ENCODE data around the gene DMXL1.
"Not testable (repeated sequence)": the region's sequence is repeated elsewhere in the genome, so short reads cannot be mapped to it uniquely, and the experiment has no call there.

Gene DMXL1

DNA sequence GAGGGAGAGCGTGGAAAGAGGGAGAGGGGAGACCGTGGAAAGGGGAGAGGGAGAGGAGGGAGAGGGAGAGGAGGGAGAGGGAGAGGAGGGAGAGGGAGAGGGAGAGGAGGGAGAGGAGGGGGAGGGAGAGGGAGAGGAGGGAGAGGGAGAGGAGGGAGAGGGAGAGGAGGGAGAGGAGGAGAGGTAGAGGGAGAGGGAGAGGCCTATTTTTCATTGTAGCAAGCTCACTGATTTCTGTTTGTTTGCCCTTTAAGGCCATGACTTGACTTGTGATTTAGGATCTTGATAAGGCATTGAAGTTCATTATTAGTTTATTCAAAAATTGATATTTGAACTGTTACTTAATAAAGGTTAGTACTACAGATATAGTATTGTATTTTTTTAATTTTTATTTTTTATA is 52.4 kb downstream of the DMXL1 start:
- DNase-seq = no peak

DNA sequence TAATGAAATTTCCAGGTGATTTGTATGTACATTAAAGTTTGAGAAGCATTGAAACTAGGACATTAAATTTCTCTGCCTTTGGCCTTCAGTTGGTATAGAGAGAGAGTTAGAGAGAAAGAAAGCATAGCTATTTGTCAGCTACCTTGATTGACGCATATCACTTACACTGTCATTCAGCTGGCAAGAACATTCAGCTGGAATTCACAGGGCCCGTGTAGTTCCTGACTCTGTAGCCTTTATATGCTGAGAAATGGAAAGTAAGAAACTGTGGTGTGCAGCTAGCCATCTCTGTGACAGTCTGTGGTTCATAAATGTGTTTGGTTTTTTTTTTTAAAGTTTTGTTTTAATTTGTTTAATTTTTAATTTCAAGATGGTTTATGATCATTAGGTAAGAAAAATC is 58.9 kb downstream of the DMXL1 start:
- no peak for DNase-seq

DNA sequence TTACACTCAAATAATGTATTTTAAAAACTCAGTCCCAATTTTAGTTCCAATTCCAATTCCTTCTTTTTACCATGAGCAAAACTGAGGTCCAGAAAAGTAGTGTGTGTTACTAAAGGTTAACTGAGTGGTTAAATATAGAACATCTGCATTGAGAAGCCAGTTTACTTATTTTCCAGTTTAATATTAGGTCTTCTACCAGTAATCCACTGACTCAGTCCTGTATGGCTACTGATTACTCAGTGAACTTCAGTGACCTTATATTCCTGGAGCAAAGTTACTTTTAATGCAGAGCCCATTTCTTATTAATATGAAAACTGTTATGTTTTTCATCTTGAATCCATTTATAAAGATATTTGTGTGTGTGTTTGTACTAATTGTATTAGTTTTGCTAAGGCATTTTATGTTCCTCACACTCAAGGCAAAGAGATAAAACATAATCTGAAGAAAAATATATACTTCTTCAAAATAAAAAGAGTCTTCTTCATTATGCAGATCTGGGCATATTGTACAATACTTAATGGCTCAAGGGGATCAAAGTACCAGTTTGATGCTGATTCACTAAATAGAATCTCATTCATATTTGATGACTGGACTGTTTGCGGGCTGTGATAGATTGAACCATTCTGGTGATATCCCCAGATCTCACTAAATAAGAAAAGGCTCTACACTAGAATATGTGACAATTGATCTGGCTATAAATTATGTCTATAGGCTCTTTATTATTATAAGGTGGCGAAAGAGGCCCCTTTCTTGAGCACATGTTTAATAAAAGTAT is 60.8 kb downstream of the DMXL1 start:
- DNase-seq = no peak

DNA sequence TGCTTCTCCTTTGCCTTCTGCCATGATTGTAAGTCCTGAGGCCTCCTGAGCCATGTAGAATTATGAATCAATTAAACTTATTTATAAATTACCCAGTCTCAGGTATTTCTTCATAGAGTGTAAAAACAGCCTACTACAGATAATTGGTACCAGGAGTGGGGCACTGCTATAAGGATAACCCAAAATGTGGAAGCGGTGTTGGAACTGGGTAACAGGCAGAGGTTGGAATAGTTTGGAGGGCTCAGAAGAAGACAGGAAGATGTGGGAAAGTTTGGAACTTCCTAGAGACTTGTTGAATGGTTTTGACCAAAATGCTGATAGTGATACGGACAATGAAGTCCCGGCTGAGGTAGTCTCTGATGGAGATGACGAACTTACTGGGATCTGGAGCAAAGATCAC is 64.9 kb downstream of the DMXL1 start:
- not testable (repeated sequence) for DNase-seq

DNA sequence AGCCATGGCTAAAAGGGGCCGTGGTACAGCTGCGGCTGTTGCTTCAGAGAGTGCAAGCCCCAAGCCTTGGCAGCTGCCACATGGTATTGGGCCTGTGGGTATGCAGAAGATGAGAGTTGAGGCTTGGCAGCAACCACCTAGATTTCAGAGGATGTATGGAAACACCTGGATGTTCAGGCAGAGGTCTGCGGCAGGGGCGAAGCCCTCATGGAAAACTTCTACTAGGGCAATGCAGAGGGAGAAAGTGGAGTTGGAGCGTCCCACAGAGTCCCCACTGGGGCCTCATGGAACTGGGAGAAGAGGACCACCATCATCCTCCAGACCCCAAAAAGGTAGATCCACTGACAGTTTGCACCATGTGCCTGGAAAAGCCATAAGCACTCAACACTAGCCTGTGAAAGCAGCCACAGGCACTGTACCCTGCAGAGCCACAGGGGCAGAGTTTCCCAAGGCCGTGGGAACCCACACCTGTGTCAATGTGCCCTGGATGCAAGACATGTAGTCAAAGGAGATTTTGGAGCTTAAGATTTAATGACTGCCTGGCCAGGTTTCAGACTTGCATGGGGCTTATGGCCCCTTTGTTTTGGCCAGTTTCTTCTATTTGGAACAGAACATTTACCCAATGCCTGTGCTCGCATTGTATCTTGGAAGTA is 65.9 kb downstream of the DMXL1 start:
- DNase-seq = no peak

DNA sequence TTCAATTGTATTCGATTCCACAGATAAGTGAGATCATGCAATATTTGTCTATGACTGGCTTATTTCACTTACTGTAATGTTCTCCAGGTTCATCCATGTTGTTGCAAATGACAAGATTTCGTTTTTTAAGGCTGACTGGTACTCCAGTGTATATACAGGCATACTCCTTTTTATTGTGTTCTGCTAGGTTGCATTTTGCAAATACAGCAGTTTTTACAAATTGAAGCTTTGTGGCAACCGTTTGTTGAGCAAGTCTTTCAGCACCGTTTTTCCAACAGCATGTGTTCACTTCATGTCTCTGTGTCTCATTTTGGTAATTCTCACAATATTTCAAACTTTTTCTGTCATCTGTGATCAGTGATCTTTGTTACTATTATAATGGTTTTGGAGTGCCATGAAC is 82.7 kb downstream of the DMXL1 start:
- no peak for DNase-seq

DNA sequence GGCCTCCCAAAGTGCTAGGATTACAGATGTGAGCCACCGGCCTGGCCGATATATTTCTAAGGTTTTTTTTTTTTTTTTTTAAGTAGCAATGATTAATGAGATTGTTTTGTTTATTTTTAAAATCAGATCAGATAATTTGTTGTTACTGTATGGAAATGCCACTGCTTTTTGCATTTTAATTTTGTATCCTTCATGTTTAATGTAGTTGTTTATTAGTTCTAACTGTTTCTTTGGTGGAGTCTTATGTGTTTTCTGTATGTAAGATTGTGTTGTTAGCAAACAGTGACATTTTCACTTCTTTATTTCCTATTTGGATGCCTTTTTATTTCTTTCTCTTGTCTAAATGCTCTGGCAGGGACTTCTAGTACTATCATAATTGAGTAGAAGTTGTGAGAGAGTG is 87.3 kb downstream of the DMXL1 start:
- DNase-seq = no peak

DNA sequence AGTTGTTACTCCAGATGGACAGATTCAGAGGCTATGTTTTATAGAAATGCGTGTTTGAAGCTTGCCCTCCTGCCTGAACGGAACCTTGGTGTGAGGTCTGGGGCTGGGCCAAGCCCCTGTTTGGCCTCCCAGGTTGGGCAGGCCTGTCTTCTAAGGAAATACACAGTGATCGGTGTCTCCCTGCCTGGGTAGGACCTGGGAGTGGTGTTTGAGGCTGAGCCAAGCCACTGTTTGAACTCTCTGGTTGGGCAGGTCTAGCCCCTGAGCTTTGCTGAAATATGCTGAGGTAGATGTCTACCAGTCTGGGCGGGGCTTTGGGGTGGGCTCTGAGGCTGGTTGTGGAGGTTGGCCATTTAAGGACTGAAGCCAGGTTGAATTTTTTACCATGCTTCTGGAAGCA is 90.5 kb downstream of the DMXL1 start:
- DNase-seq = no peak

DNA sequence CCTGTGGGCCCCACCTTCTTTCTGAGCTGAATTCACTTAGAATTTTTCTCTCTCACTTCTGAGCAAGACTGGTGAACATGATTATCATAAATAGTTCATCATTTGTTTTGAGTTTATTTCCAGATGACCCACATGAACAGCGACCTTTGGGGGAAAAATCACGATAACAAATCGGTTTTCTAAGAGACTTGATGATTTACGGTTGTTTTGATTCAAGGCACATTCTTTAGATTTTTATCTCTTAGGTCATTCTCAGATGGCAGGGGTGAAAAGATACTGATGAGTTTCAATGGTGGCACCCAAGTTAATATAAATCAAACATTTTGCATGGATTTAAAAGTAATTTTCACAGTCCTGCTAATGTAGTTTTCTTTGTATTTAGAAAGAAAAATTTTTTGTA is 95.1 kb downstream of the DMXL1 start:
- no peak for DNase-seq

DNA sequence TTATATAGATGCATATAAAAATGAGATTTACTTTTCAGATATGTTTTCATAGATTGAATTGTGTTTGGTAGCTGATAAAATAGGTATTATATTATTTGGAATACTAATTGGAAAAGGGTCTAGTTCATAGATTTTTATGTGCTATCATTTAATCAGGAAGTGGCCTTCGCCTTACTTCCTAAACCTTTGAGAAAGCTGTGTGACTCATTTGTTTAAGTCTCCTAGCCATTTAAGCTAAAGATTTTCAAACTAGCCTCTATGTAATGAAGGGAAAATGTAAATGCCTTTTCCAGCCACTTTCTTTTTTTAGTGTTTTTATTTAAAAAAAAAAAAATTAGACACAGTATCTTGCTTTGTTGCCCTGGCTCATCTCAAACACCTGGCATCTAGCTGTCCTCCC is 97.5 kb downstream of the DMXL1 start:
- peak in 1 of 2 donors; percentile 36 for DNase-seq

DNA sequence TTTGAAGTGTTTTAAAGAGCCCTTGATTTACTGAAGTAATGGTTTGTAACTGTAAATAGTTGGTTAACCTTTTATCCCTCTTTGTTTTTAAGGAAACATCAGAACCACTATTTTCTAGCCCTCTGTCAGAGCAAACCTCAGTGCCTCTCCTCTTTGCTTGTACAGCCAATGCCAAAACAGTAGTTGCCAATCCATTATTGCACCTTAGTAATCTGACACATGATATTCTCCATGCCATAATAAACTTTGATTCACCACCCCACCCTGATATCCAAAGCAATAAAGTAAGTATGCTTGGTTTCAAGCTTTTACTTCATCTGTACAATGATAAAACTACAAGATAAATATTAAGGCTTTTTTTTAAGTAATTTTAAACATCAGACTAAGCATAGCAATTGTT is 100.8 kb downstream of the DMXL1 start:
- no peak for DNase-seq

DNA sequence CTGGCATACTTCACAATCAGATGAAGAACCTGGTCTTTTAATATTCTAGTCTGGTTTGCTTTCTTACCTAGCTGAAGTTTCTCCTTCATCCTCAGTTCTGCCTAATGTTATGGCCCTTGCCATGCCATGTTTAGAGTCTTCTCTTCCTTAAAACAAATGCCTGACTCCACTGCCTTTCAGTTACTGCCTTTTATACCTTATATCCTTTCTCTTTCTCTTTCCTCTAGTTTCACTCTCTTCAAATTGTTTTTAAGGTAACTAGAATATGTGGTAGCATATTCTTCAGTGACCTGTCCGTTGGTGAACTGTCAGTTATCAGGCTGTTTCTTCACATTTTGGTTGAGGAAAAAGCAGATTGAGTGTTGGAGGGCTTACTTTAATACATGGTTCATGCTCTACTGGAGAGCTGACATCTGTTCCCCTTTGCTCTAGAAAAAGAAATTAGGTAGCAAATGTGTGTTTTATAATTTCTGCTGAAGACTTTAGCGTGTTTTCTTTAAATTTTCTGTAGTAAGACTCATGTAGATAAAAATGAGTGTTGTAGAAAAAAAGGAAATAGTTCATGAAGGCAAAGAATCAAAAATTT is 103.8 kb downstream of the DMXL1 start:
- no peak for DNase-seq

DNA sequence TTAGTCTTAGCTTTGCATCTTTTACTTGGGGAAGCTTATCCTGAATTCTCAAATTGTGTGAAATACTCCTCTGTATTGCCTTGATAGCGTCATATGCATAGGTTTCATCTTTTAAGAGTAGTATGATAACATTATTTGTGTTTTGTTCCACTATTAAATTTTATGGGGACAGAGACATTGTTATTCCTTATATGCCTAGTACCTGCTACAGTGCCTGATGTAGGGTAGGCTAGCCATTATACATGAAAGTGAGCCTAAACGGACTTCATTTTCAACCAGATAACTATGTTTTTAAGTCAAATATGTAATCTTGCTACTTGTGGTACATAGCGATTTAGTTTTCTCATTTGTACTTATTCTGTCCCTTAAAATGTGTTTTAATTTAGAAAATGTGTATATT is 105.9 kb downstream of the DMXL1 start:
- no peak for DNase-seq

DNA sequence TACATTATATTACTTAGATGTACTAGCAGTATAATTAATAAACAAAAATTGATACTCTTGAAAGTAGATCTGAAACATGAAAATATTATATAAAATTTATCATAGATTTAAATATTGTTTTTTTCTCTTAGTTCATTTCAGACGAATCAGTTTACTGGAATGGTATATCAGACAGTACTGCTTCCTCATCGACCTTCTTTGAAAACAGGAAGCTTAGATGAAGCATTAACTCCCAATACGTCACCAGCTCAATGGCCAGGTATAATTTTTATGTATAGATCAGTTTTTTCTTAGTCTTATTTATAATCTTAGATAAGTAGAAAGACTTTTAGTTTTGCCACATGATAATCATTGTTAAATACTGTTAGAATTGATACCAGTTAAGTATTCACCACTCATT is 106.3 kb downstream of the DMXL1 start:
- no peak for DNase-seq

DNA sequence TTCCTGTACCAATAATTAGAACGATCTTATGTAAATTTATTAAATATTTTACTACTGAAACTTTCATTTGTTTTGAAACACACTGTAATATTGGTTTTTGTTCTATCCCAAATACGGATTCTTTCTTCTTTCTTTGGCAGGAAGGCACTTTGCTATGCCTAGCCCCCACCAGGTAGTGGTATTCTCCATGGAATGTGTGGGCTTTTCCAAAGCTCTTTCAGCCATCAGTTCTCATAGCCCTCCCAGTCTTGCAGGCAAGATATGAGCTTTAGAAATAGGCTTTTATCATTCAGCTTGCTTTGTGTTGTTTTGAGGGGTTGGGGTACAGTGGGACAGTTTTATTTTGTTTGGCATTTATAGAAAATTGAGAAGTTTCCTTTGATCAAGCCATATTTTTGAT is 107.5 kb downstream of the DMXL1 start:
- no peak for DNase-seq

DNA sequence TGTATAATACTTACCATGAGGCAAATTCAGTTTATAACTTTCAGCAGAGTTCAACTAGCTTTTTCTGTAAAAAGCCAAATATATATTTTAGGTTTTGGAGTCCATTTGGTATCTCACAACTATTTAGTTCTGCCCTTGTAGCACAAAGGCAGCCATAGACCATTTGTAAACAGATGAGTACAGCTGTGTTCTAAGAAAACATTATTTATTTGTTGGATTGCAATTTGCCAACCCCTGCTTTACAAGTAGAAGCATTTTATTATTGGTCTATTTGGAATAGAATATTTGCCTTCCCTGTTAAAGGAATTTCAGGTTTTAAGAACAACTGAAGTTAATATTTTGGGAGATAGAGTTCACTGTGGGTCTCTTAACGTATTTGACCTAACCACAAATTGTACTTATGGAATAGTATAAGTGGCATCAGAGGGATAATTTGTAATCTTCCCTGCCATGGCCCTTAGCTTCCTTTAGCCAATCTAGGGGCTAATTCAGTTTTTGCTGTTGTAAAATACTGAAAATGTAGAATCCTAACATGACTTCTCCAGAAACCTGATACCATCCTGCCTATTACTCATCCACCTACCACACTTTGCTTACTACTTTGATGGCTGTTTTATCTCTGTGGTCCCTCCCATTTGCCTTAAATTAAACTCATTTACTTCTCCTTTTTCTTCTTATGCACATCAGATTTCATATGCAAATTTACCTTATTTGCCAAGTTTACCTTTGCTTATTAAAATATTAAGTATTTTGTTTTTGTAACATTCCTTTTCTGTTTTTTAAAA is 109.2 kb downstream of the DMXL1 start:
- no peak for DNase-seq

DNA sequence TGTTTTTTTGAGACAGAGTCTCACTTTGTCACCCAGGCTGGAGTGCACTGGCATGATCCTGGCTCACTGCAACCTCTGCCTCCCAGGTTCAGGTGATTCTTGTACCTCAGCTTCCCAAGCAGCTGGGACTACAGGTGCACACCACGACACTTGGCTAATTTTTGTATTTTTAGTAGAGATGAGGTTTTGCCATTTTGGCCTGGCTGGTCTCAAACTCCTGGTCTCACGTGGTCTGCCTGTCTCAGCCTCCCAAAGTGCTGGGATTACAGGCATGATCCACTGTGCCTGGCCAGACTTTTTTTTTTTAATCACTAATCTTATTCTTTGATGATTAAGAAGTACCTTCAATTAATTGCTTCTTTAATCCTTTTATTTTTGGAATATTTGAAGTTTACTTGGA is 114.6 kb downstream of the DMXL1 start:
- not testable (repeated sequence) for DNase-seq

DNA sequence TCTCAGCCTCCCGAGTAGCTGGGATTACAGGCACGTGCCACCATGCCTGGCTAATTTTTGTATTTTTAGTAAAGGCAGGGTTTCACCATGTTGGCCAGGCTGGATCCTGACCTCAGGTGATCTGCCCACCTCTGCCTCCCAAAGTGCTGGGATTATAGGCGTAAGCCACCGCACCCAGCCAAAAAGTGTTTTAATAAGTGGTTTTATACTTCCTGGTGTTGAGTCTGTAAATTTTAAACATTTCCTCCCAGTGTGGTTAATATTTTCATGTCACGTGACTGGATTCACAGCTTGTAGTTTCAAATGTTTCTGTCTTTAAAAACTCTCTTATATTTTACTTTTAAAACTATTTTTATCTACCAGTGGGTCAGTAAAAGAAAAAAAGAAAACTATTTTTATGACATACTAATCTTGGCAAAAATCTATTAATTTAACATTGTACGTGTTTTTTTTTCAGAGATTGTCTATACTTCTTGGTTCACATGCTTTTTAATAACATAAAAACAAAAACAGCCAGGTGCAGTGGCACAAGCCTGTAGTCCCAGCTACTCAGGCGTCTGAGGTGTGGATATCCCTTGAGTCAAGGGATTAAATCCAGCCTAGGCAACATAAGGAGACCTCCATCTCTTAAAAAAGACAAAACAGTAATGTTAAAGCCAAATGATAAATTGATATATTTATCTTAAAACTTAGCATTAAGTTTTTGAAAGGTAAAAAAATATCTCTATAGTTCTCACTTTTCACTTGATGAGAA is 117.1 kb downstream of the DMXL1 start:
- no peak for DNase-seq

DNA sequence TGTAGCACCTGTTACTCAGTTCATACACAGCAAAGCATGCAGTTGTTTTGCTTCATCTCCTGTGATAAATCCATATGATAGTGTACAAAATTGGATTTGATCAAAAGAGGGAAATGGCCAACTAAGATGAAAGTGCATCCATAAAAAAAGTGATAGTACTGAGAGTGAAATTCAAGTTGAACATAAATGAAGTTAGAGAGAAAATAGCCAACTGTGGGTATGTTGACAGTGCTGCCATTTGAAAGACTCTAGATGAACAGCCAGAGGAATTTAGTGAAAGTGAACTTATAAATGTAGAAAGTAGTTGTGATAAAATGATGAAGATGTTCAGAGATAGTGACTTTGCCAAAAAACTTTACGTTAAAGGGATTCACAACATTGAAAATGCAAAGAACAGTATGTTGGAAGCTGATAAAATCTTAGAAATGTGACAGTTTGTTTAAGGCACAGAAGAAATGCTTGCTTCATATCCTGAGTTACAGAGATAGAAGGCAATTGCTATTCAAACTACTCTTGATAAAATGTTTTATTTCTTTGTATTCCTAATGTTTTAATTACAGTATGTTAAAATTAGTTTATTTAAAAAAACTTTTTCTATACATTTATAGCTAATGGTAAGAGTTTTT is 119.7 kb downstream of the DMXL1 start:
- DNase-seq = no peak

DNA sequence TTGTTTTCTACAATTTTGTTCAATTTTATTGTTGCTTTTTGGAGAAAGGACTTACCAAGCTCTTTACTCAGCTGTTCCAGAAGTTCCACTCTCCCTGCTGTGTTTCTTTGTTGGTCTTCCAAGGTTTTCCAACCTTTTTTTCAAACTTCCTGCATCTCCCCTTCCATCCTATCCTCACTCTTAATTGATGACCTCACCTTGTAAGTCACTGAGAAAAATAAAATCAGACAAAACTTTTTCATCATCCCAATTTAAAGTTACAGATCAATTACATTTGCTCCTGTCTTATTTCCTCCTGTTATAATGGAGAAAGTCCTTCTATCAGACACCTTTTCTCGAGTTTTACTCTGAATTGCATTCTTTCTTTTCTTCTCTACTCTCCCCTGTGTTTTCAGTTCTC is 121.1 kb downstream of the DMXL1 start:
- DNase-seq = no peak

DNA sequence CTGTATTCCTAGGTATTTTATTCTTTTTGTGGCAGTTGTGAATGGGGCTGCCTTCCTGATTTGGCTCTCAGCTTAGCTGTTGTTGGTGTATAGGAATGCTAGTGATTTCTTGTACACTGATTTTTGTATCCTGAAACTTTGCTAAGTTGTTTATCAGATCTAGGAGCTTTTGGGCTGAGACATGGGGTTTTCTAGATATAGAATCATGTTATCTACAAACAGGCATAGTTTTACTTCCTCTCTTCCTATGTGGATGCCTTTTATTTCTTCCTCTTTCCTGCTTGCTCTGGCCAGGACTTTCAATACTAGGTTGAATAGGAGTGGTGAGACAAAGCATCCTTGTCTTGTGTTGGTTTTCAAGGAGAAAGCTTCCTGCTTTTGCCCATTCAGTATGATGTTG is 129.9 kb downstream of the DMXL1 start:
- no peak for DNase-seq

DNA sequence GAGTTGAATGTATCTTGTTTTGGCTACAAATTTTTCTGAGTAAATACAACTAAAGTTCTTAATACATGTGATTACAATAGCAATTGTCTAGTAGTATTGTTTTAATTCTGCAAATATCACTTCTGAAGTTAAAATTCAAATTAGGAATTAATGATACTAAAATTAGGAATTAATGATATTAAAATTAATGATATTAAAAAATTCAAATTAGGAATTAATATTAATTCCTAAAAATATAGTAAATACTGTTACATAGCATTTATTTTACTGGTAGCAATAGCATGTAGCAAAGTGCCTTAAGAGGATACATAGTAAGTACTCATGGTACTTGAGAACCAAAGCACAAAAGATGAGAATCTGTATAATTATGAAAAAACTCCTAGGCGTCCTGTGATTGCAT is 136.2 kb downstream of the DMXL1 start:
- DNase-seq = no peak
